Natural killer cell (primary cell): Measurements from ENCODE around the gene RBBP7. TPM values are rescaled to one million over a fixed set of nuclear protein-coding genes. Genes with fewer than 3 reads are reported as not detected.

ENCODE experiments used
- ATAC-seq, 3 donors: fragments of 150-1000 bp in 2 of 3; fragments of 200-7000 bp in 1 of 3; cut with Tn5 transposase; 1 replicate in 1 of 3; 2 replicates in 2 of 3; pipeline ENCODE4 v1.10.0; 2021; ENCODE audit warnings: mild to moderate bottlenecking in 2 of 3, moderate library complexity in 2 of 3
- DNase-seq, 2 donors: peaks; one replicate each; pipeline versions ENCODE4 v3.0.0 to v3.0.0-alpha.2; 2013 to 2021; ENCODE audit warnings: mixed read lengths in 1 of 2
- H3K27ac ChIP-seq: one replicate; pipeline ENCODE4 v1.5.1; 2013; ENCODE audit warnings: mild to moderate bottlenecking, low read length
- H3K27me3 ChIP-seq: one replicate; pipeline ENCODE4 v1.6.1; 2013; ENCODE audit warnings: low read length; ENCODE audit not compliant: control insufficient read depth, insufficient read depth
- H3K36me3 ChIP-seq: one replicate; pipeline ENCODE4 v1.6.1; 2013; ENCODE audit warnings: low read length; ENCODE audit not compliant: control insufficient read depth, insufficient read depth
- H3K4me1 ChIP-seq: one replicate; pipeline ENCODE4 v1.6.1; 2013; ENCODE audit warnings: low read length; ENCODE audit not compliant: control insufficient read depth, insufficient read depth
- H3K4me3 ChIP-seq: one replicate; pipeline ENCODE4 v1.5.1; 2013; ENCODE audit warnings: low read length
- H3K9me3 ChIP-seq: one replicate; pipeline ENCODE4 v1.6.1; 2013; ENCODE audit warnings: low read length; ENCODE audit not compliant: control insufficient read depth, insufficient read depth
- H3K27ac Mint-ChIP-seq, 2 donors: one replicate each; pipeline ENCODE4 v1.8.0; 2022; ENCODE audit warnings: mild to moderate bottlenecking in 2 of 2, mixed read lengths in 2 of 2, moderate library complexity in 1 of 2
- H3K27me3 Mint-ChIP-seq, 2 donors: one replicate each; pipeline ENCODE4 v1.8.0; 2022; ENCODE audit warnings: low read depth in 2 of 2, mixed read lengths in 2 of 2
- H3K36me3 Mint-ChIP-seq: one replicate; pipeline ENCODE4 v1.8.0; 2022; ENCODE audit warnings: mixed read lengths
- H3K4me1 Mint-ChIP-seq, 2 donors: one replicate each; pipeline ENCODE4 v1.8.0; 2022; ENCODE audit warnings: mixed read lengths in 2 of 2
- H3K4me3 Mint-ChIP-seq: one replicate; pipeline ENCODE4 v1.8.0; 2022; ENCODE audit warnings: mild to moderate bottlenecking, moderate library complexity, mixed read lengths
- H3K9me3 Mint-ChIP-seq, 2 donors: one replicate each; pipeline ENCODE4 v1.8.0; 2022; ENCODE audit warnings: mixed read lengths in 2 of 2
- WGBS: methylation state at CpG from one replicate; pipeline ENCODE4 v1.1.7; 2013; ENCODE audit warnings: missing lambda C conversion rate; ENCODE audit not compliant: insufficient coverage; 5-methylcytosine and 5-hydroxymethylcytosine counted together
- intact Hi-C: fragments of 100-400 bp; cut with micrococcal nuclease; formaldehyde crosslinking; loops from one replicate; pipeline ENCODE4 v1.14.2; 2022
- total RNA-seq, 4 donors: library from RNA; stranded (reverse); fragments of 120-200 nt in 1 of 4; gene quantifications; one replicate each; pipeline versions ENCODE4 v1.2.3 to v1.2.4, GENCODE V29; 2013 to 2022
- TF ChIP-seq, protein P1 (sequence below): fragments of 200-600 bp; IDR thresholded peaks from one replicate; pipeline ENCODE4 v1.8.0; 2022; ENCODE audit warnings: antibody characterized with exemption

The RBBP7 gene
- total RNA-seq, 3 donors from 2014 or later (not counting 1 experiment from before 2014, with no cell fraction given) = 124 to 170 (median 139) TPM

DNA sequence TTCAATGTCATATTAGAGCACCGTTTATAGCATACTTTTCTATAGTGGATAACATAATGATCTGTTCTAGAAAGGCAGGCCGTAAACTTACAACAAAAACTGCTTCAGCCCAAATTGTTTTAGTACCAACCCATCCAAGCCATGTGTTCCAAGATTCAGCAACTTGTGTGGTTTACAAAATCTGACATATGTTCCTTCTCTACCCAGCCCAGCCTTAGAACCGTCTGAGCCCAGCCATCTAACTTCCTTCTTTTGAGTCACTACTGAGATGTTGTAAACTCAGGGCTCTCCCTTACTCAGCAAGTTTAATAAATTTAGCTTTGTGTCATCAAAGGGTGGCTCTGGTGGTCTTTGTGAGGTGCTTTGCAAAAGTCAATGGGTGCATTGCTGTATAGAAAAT lies 43.9 kb upstream of the RBBP7 start:
- Mint-ChIP-seq H3K27ac (no peak overlapping the region), H3K4me3 (no peak overlapping the region), H3K27me3 (peaks cover 0 to 21% of the 10 kb centered on the region in 2 donors), H3K9me3 (no peaks in the 10 kb centered on the region), H3K4me1 (no peaks in the 10 kb centered on the region), H3K36me3 (no peaks in the 10 kb centered on the region)
- no peak overlapping the region for H3K4me3 ChIP-seq
- no peak for DNase-seq
- H3K27ac ChIP-seq = no peak overlapping the region
- no peaks in the 10 kb centered on the region for H3K27me3 ChIP-seq
- no peak for ATAC-seq
- WGBS = 33% methylated on average over 2 of the region's 3 CpGs
- TF ChIP-seq, protein P1, sequence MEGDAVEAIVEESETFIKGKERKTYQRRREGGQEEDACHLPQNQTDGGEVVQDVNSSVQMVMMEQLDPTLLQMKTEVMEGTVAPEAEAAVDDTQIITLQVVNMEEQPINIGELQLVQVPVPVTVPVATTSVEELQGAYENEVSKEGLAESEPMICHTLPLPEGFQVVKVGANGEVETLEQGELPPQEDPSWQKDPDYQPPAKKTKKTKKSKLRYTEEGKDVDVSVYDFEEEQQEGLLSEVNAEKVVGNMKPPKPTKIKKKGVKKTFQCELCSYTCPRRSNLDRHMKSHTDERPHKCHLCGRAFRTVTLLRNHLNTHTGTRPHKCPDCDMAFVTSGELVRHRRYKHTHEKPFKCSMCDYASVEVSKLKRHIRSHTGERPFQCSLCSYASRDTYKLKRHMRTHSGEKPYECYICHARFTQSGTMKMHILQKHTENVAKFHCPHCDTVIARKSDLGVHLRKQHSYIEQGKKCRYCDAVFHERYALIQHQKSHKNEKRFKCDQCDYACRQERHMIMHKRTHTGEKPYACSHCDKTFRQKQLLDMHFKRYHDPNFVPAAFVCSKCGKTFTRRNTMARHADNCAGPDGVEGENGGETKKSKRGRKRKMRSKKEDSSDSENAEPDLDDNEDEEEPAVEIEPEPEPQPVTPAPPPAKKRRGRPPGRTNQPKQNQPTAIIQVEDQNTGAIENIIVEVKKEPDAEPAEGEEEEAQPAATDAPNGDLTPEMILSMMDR = no peak
- H3K9me3 ChIP-seq = no peaks in the 10 kb centered on the region
- intact Hi-C loops = no loop called here
- H3K36me3 ChIP-seq = no peaks in the 10 kb centered on the region
- no peaks in the 10 kb centered on the region for H3K4me1 ChIP-seq

DNA sequence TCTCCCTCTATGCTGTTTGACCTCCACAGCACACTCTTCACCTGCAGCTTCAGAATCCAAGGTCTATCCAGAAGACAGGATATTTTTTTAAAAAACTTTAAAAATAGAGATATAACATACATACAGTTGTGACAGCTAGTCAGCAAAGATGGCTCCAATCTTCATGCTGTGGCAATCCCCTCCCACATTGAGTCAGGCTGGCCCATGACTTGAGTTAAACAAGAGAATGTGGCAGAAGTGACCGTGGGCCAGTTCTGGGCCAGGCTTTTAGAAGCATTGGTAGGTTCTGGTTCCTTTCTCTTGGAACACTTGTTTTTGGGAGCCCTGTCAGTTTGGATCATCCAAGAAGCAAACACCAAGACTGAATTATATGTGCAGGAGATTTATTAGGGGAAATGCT lies 40.2 kb upstream of the RBBP7 start:
- DNase-seq (no peak), ATAC-seq (no peak)
- no peaks in the 10 kb centered on the region for H3K36me3 Mint-ChIP-seq
- H3K27me3 Mint-ChIP-seq = peaks cover 0 to 26% of the 10 kb centered on the region in 2 donors
- 67% methylated on average over 1 of the region's 1 CpG for WGBS
- no peaks in the 10 kb centered on the region for H3K9me3 Mint-ChIP-seq
- H3K36me3 ChIP-seq = no peaks in the 10 kb centered on the region
- TF ChIP-seq, protein P1 = no peak
- no peaks in the 10 kb centered on the region for H3K9me3 ChIP-seq
- H3K27ac ChIP-seq = no peak overlapping the region
- no peak overlapping the region for H3K4me3 ChIP-seq
- H3K4me3 Mint-ChIP-seq = no peak overlapping the region
- H3K4me1 ChIP-seq = no peaks in the 10 kb centered on the region
- no peak overlapping the region for H3K27ac Mint-ChIP-seq
- no peaks in the 10 kb centered on the region for H3K4me1 Mint-ChIP-seq
- H3K27me3 ChIP-seq = no peaks in the 10 kb centered on the region
- intact Hi-C loops = no loop called here

DNA sequence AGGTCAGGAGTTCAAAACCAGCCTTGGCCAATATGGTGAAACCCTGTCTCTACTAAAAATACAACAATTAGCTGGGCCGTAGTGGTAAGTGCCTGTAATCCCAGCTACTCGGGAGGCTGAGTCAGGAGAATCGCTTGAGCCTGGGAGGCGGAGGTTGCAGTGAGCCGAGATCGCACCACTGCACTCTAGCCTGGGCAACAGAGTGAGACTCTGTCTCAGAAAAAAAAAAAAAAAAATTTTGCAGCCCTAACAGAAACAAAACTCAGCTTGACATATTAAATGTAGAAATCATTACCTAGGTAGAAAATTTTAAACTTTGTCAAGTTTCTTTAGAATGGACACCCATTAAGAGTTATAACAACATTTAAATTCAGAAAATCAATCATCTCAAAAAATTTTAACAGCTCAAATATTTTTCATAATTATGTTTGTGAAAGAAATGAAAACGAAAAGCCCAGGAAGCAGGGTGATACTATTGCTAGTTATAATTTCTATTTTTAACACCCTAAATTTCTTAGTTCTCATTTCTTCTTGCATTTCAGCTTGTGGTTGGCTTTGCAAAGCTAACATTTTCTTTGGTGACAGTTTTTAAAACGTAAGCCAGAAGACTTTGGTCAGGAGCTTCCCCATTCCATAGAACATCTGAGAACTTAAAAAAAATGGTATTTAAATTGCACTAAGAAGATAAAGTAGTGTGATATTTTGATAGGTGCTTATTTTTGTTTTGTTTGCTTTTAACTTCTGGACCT lies 33.3 kb upstream of the RBBP7 start:
- Mint-ChIP-seq H3K4me1 (no peaks in the 10 kb centered on the region), H3K9me3 (peaks cover 0 to 2% of the 10 kb centered on the region in 2 donors), H3K27me3 (peaks cover 2 to 50% of the 10 kb centered on the region in 2 donors), H3K27ac (no peak overlapping the region), H3K4me3 (no peak overlapping the region), H3K36me3 (no peaks in the 10 kb centered on the region)
- TF ChIP-seq, protein P1 = no peak
- intact Hi-C loops = no loop called here
- ATAC-seq (no peak), DNase-seq (no peak)
- Histone ChIP-seq H3K4me1 (no peaks in the 10 kb centered on the region), H3K36me3 (no peaks in the 10 kb centered on the region), H3K4me3 (no peak overlapping the region), H3K27me3 (no peaks in the 10 kb centered on the region), H3K27ac (no peak overlapping the region), H3K9me3 (no peaks in the 10 kb centered on the region)
- WGBS = 71% methylated on average over 5 of the region's 8 CpGs

DNA sequence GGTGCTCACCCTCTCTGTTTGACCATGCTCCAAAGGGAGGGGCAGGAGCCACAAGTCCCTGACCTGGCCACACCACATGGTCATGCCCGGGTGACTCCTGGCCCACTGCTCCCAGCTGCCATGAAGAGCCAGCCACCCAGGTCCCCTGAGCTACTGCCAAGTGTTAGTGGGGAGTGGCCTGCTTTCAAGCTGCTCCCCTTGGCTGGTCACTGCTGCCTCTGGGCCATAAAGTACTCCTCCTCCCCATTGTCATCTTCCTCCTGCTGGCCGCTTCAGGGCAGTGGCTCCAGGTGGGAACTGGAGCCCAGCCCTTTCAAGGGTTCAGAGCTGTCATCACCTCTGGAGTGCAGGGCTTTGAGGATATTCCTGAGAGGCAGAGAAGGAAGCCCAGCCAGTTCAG lies 27.3 kb upstream of the RBBP7 start:
- peaks cover 3 to 25% of the 10 kb centered on the region in 2 donors for H3K27me3 Mint-ChIP-seq
- no peaks in the 10 kb centered on the region for H3K9me3 Mint-ChIP-seq
- Histone ChIP-seq H3K4me3 (no peak overlapping the region), H3K4me1 (no peaks in the 10 kb centered on the region), H3K36me3 (no peaks in the 10 kb centered on the region), H3K27ac (no peak overlapping the region), H3K9me3 (no peaks in the 10 kb centered on the region), H3K27me3 (no peaks in the 10 kb centered on the region)
- no peak overlapping the region for H3K4me3 Mint-ChIP-seq
- TF ChIP-seq, protein P1 = no peak
- intact Hi-C loops = no loop called here
- DNase-seq (no peak), ATAC-seq (no peak)
- WGBS = 92% methylated on average over 2 of the region's 2 CpGs
- H3K27ac Mint-ChIP-seq = no peak overlapping the region
- no peaks in the 10 kb centered on the region for H3K36me3 Mint-ChIP-seq
- peaks cover 4% of the 10 kb centered on the region in 2 donors for H3K4me1 Mint-ChIP-seq
